HG02623 (cell line): Measurements from ENCODE around the gene COG7.
"Not testable (repeated sequence)": the region's sequence is repeated elsewhere in the genome, so short reads cannot be mapped to it uniquely, and the experiment has no call there.

Experiments used
- ATAC-seq: cut with Tn5 transposase; IDR thresholded peaks from one replicate; pipeline ENCODE4 v1.9.1; 2021; ENCODE audit warnings: moderate library complexity; ENCODE audit not compliant: unreplicated experiment

Gene COG7

GRCh38 chr16:23388786-23389185 is 64.2 kb downstream of the COG7 start:
- ATAC-seq = no peak

GRCh38 chr16:23387666-23388065 is 65.3 kb downstream of the COG7 start:
- ATAC-seq = no peak

- ATAC-seq = no peak
Observed at GRCh38 chr16:23385441-23385840, 67.5 kb downstream of the COG7 start.

- no peak for ATAC-seq
Observed at GRCh38 chr16:23384878-23385277, 68.1 kb downstream of the COG7 start.

GRCh38 chr16:23383881-23384280 is 69.1 kb downstream of the COG7 start:
- ATAC-seq = no peak

- ATAC-seq = no peak
Observed at GRCh38 chr16:23382279-23382678, 70.7 kb downstream of the COG7 start.

- ATAC-seq = not testable (repeated sequence)
Observed at GRCh38 chr16:23381702-23382101, 71.3 kb downstream of the COG7 start.

GRCh38 chr16:23380501-23380951 is 72.5 kb downstream of the COG7 start:
- no peak for ATAC-seq

GRCh38 chr16:23379707-23380106 is 73.3 kb downstream of the COG7 start:
- ATAC-seq = no peak

- ATAC-seq = no peak
Observed at GRCh38 chr16:23378921-23379320, 74.1 kb downstream of the COG7 start.

- ATAC-seq = no peak
Observed at GRCh38 chr16:23378256-23378655, 74.7 kb downstream of the COG7 start.

GRCh38 chr16:23377071-23377931 is 75.7 kb downstream of the COG7 start:
- no peak for ATAC-seq

GRCh38 chr16:23375643-23376042 is 77.3 kb downstream of the COG7 start:
- ATAC-seq = no peak

- no peak for ATAC-seq
Observed at GRCh38 chr16:23374721-23375510, 78.1 kb downstream of the COG7 start.

GRCh38 chr16:23373436-23374219 is 79.4 kb downstream of the COG7 start:
- ATAC-seq = no peak

GRCh38 chr16:23371368-23371767 is 81.6 kb downstream of the COG7 start:
- ATAC-seq = no peak

GRCh38 chr16:23369416-23369815 is 83.6 kb downstream of the COG7 start:
- ATAC-seq = no peak

- ATAC-seq = no peak
Observed at GRCh38 chr16:23368469-23368868, 84.5 kb downstream of the COG7 start.

- no peak for ATAC-seq
Observed at GRCh38 chr16:23367988-23368387, 85.0 kb downstream of the COG7 start.

- no peak for ATAC-seq
Observed at GRCh38 chr16:23367564-23367963, 85.4 kb downstream of the COG7 start.

- not testable (repeated sequence) for ATAC-seq
Observed at GRCh38 chr16:23366341-23366740, 86.6 kb downstream of the COG7 start.
